Stimulated activated CD4-positive, alpha-beta T cell treated with anti-CD3 and anti-CD28 coated beads, Interleukin-15, amount 100 ng/mL, for 48 hours (primary cell): Measurements from ENCODE around the gene PRIMA1.

ENCODE experiments used
- DNase-seq, 2 donors: peaks; one replicate each; pipeline ENCODE4 v3.0.0-alpha.2; 2020; ENCODE audit warnings: low read depth in 2 of 2

PRIMA1 gene

GRCh38 chr14:93731753-93732152 lies 56.5 kb downstream of the PRIMA1 start:
- no peak for DNase-seq

DNA sequence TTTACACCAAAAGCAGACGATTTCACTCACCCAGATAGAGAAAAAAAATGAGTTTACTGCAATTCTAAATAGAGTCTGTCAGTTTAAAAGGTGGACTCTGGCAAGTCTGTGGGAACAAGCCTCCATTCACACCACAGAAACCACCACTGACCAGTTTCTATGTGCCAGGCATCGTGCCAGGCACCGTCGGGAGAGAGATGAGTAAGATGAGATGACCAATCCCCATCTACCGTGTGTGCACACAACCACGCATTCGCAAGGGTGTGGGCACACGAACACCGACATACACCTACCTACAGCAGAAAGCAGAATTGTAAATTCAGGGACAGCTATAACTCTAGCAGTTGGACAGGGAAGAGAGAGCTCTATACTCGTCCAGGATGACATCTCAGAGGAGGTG lies 58.3 kb downstream of the PRIMA1 start:
- DNase-seq: no peak

GRCh38 chr14:93728651-93729016 lies 59.7 kb downstream of the PRIMA1 start:
- no peak for DNase-seq

DNA sequence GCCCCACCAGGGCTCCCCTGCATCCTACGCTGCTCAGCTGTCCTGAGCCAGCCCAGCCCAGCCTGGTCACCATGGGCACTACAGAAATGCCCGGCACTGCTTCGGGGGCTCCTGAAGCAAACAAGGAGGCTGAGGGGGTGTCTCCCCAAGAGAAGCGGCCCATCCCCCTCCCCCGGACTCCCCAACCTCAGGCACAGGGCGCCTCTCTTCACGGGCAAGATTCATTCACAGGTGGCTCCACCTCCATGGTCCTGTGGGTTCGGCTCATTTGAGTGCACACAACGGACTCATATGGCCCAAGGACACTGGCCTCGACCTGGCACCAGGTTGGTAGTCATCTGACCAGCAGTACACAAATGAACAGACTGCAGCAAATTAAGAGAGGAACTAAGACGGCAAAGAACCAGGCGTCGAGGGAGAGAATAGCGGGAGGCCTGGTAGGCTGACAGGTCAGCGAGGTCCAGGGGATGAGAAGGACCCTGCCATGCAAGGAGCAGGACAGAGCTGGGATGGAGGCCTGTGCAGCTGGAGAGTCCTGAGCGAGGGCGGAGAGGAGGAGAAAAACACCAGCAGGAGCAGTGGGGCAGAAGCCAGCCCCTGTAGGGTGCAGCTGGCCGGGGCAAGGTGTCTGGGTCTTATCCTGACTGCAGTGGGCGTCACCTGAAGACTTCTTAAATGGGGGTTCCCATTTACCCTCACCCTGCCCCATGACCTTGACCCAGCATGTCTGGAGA lies 60.2 kb downstream of the PRIMA1 start:
- no peak for DNase-seq

DNA sequence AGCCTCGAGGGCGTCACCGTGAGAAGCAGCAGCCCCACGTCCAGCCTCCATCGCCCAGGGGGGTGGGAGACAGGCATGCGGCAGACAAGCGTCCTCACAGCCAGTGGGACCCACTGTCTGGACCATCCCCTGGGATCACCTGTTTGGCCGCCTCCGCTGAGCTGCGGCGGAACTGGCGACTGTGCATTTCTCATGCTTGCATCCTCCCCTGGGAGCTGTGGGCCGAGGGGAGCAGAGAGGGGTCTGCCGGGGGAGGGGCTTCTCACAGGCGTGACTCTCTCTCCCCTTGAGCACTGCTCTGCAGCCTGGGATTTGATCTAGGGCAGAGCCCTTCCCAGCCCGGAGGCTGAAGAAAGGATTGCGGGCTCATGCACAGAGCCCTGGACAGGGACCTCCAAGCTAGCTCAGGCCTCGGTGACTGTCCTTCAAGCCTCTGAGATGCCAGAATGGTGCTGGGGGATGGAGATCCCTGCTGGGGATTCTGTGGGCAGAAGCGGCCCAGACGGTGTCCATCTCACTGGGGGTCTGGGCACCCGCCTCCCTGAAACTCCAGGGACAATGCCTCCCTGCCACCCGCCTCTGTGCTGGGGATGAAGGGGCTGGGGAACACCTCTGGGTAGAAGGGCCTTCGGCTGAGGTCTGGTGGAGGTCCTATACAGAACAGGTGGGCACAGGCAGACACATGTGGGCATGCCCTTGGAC lies 61.1 kb downstream of the PRIMA1 start:
- no peak for DNase-seq

DNA sequence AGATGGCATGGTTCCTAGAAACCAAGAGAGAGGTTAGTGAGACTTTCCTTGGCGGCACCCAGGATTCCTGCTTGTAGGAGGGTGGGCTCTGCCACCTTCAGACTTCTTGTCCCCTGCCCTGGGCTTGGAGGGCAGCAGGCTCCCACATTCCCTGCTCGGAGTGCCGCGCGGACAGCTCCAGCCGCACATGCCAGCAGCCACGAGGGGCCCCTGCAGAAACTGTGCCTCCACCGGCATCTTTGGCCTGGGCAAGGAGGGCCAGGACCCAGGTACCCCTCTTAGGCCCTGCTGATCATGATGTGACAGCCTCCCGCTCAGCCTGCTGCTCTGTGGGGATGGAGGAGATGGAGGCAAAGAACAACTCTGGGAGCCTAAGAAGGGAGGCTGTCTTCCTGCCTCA lies 62.3 kb downstream of the PRIMA1 start:
- no peak for DNase-seq

GRCh38 chr14:93725002-93725582 lies 63.2 kb downstream of the PRIMA1 start:
- no peak for DNase-seq

GRCh38 chr14:93723001-93723400 lies 65.3 kb downstream of the PRIMA1 start:
- no peak for DNase-seq

DNA sequence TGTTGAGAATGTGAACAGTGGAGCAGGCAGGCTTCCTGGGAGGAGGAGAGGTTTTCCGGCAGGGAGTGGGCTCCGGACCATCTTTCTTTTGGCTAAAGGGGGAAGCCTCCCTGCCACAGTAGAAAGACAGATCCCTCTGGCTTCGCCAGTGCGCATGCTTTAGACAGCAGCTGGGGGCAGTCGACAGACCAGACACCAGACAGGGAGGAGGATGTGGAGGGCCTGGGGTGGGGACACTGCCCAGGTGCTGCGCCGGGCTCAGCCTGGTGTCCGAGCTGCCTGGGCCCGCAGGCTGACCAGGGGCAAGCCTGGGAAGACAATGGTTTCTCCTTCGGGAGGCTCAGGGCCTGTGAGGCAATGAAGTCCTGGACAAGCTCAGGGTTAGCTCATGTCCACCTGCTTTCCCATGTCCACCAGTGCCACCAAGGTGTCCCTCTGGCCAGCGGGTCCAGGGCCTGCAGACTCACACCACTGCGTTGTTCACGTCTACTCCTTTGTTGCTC lies 67.3 kb downstream of the PRIMA1 start:
- no peak for DNase-seq

GRCh38 chr14:93720076-93720815 lies 68.0 kb downstream of the PRIMA1 start:
- DNase-seq: no peak

DNA sequence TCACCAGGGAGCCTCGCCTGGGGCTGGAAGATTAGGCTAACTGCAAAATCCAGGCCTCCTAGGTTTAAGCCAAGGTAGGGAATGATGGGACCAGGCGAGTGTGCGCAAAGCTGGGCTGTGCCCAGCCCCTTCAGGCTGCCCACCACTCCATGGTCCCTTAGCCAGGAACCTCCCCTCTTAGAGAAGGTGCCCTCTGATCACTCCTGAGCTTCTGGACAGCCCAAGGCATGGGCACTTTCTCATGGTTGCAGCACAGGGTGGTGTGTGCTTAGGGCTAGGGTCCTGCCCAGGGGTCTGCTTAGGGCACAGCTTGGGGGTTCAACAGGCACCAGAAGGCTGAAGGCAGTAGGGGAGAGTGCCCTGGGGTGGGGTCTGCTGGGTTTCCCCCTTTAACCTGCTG lies 69.0 kb downstream of the PRIMA1 start:
- no peak for DNase-seq

- no peak for DNase-seq
These were observed 70.5 kb downstream of the PRIMA1 start for GRCh38 chr14:93717668-93718320.

- DNase-seq: no peak
These were observed 71.3 kb downstream of the PRIMA1 start for GRCh38 chr14:93716746-93717667.

DNA sequence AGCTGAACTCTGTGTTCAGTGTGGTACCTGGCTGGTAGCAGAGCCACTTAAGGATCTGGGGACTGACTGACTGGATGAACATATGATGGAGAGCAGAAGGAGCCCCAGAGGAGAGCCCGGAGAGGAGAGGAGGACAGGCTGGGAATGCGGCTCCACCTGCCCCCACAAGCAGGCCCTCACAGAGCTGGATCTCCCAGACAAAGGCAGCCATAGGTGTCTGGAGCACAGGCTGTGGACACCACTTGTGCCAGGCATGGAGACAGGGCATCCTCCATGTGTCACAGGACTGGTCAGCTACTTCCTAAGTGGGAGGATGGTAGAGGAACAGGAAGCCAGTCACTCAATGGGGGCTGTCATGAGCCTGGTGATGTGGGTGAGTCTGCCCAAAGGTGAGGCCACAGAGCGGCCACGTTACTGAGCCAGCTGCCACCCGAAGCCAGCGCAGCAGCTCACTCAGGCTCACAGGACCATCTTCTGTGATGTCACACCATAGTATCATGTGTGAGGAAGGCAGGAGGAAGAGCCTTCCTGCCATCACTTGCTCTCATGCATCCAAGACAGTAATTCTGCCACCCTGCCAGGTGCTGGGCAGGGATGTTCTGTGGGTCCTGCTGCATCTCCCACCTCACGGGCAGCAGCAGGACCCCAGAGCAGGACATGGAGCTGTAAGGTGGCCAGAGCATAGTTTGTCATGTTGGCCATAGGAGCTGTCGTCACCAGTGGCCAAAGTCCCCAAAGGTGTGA lies 72.1 kb downstream of the PRIMA1 start:
- no peak for DNase-seq

GRCh38 chr14:93715279-93715927 lies 72.9 kb downstream of the PRIMA1 start:
- no peak for DNase-seq

- DNase-seq: no peak
These were observed 73.7 kb downstream of the PRIMA1 start for GRCh38 chr14:93714605-93715004.

GRCh38 chr14:93713726-93714405 lies 74.4 kb downstream of the PRIMA1 start:
- DNase-seq: no peak

DNA sequence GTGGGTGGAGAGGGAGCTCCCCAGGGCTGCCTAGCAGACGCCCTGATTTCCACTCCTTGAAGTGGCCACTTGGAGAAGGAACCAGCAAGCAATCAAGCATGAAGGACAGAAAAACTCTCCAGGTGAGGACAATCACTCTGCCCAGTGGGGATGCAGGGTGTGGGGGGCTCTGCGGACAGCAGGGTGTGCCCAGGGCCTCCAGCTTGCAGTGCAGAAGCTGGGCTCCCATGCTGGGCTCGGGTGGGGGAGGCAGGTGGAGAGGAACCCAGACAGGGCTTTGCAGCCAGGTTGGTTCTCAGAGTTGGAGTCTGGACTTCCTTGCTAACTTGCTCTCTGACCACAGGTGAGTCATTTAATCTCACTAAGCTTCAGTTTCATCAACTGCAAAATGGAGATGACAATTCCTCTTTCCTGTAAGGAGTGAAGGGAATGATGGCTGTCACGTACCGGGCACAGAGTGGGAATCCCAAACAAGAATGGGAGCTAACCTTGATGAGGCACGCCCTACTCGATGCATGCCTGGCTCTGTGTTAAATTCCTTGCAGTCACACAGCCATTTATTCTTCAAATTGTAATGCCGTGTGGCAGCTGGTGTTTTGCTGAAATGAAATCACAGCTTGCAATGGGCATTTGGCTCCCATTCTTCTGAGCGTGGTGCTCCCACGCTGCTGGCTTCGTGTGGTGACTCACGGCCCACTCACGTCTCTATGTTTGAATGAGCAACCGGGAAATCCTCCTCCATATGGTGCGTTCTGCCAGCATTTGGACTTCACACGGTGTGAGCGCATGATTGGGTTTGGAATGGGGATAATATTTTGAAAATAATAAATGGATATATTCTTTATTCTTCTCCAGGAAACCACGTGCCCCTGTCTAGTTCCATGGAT lies 75.2 kb downstream of the PRIMA1 start:
- DNase-seq: no peak
